DND-41 (cell line): ENCODE results near the gene TRAM2.

ENCODE experiments used
- EZH2 ChIP-seq: IDR thresholded peaks from 3 replicates; pipeline ENCODE4 v1.6.1; 2012; ENCODE audit warnings: borderline replicate concordance, low read depth, mild to moderate bottlenecking, moderate library complexity, low read length, inconsistent platforms; ENCODE audit not compliant: severe bottlenecking
- TF ChIP-seq, protein P1 (sequence below): IDR thresholded peaks from 2 replicates; pipeline ENCODE4 v1.5.1; 2012; ENCODE audit warnings: borderline replicate concordance, low read length, moderate library complexity, mild to moderate bottlenecking; ENCODE audit not compliant: poor library complexity, severe bottlenecking; ENCODE audit errors: extremely low read depth

DNA sequence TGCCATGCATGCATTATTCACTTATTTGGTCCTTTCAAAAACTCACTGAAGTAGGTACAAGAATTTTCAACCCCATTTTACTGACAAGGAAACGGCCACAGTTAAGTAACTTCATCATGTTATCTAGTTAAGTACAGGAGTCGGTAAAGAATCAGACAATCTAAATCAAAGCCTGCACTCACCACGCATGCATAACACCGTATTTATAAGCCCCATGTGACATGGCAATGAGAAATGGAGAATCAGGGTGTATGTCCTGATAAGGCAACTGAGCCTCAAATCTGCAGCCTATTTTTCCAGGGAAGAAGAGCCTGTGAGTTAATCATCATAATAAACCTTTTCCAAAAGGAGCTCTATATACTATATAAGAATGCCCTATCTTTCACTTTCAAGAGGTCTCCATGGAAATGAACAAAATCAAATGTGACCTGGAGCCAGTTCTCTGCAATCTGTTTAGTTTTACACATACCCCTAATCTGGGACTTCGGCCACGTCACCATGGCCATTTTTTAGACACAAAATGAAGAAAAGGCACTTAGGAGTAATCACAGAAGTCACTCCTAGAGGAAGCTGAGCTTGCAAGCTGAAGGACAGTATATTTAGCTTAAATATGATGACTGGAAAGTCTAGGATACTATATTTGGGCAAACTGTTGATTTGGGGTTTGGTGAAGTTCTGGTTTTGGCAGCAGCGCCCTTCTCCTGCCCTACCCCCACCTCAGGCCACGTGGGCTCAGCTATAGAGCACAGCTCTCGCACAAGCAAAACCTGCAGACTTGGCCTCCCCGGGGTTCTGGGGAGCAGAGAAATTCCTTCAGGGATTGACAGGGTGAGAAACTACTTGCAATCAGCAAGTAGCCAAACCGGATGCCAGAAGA lies 19.2 kb downstream of the TRAM2 start:
- TF ChIP-seq, protein P1, sequence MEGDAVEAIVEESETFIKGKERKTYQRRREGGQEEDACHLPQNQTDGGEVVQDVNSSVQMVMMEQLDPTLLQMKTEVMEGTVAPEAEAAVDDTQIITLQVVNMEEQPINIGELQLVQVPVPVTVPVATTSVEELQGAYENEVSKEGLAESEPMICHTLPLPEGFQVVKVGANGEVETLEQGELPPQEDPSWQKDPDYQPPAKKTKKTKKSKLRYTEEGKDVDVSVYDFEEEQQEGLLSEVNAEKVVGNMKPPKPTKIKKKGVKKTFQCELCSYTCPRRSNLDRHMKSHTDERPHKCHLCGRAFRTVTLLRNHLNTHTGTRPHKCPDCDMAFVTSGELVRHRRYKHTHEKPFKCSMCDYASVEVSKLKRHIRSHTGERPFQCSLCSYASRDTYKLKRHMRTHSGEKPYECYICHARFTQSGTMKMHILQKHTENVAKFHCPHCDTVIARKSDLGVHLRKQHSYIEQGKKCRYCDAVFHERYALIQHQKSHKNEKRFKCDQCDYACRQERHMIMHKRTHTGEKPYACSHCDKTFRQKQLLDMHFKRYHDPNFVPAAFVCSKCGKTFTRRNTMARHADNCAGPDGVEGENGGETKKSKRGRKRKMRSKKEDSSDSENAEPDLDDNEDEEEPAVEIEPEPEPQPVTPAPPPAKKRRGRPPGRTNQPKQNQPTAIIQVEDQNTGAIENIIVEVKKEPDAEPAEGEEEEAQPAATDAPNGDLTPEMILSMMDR, result no peak
- no peak for TF ChIP-seq EZH2
